Measurements from ENCODE around the gene MAIP1.

Gene MAIP1

GRCh38 chr2:199962203-199962602 lies 6.8 kb downstream of the MAIP1 start:
- TF ChIP-seq OSR1 (CRISPR knock-in tag; IDR thresholded peaks at IDR 0.05) (no peak), CSDC2 (CRISPR knock-in tag; IDR thresholded peaks at IDR 0.05) (no peak), GLIS3 (CRISPR knock-in tag; IDR thresholded peaks at IDR 0.05) (no peak), TSHZ2 (CRISPR knock-in tag; IDR thresholded peaks at IDR 0.05) (no peak), ZFP3 (CRISPR knock-in tag; IDR thresholded peaks at IDR 0.05) (no peak), POU6F1 (CRISPR knock-in tag; IDR thresholded peaks at IDR 0.05; ENCODE audit: borderline replicate concordance, low read depth) (no peak), ARNTL (CRISPR knock-in tag; IDR thresholded peaks at IDR 0.05; ENCODE audit: borderline replicate concordance, low read depth) (no peak), ESRRG (CRISPR knock-in tag; IDR thresholded peaks at IDR 0.05) (no peak), TCF4 (CRISPR knock-in tag; IDR thresholded peaks at IDR 0.05; ENCODE audit: borderline replicate concordance) (no peak), RARB (CRISPR knock-in tag; IDR thresholded peaks at IDR 0.05) (no peak), ZNF565 (CRISPR knock-in tag; conservative IDR thresholded peaks at IDR 0.05; ENCODE audit: low read depth) (no peak)
- TF ChIP-seq, protein P1, sequence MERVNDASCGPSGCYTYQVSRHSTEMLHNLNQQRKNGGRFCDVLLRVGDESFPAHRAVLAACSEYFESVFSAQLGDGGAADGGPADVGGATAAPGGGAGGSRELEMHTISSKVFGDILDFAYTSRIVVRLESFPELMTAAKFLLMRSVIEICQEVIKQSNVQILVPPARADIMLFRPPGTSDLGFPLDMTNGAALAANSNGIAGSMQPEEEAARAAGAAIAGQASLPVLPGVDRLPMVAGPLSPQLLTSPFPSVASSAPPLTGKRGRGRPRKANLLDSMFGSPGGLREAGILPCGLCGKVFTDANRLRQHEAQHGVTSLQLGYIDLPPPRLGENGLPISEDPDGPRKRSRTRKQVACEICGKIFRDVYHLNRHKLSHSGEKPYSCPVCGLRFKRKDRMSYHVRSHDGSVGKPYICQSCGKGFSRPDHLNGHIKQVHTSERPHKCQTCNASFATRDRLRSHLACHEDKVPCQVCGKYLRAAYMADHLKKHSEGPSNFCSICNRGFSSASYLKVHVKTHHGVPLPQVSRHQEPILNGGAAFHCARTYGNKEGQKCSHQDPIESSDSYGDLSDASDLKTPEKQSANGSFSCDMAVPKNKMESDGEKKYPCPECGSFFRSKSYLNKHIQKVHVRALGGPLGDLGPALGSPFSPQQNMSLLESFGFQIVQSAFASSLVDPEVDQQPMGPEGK (CRISPR knock-in tag; IDR thresholded peaks at IDR 0.05; ENCODE audit: borderline replicate concordance) = no peak
- TF ChIP-seq, protein P2, sequence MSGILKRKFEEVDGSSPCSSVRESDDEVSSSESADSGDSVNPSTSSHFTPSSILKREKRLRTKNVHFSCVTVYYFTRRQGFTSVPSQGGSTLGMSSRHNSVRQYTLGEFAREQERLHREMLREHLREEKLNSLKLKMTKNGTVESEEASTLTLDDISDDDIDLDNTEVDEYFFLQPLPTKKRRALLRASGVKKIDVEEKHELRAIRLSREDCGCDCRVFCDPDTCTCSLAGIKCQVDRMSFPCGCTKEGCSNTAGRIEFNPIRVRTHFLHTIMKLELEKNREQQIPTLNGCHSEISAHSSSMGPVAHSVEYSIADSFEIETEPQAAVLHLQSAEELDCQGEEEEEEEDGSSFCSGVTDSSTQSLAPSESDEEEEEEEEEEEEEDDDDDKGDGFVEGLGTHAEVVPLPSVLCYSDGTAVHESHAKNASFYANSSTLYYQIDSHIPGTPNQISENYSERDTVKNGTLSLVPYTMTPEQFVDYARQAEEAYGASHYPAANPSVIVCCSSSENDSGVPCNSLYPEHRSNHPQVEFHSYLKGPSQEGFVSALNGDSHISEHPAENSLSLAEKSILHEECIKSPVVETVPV (CRISPR knock-in tag; IDR thresholded peaks at IDR 0.05) = no peak
- ATAC-seq = no peak

DNA sequence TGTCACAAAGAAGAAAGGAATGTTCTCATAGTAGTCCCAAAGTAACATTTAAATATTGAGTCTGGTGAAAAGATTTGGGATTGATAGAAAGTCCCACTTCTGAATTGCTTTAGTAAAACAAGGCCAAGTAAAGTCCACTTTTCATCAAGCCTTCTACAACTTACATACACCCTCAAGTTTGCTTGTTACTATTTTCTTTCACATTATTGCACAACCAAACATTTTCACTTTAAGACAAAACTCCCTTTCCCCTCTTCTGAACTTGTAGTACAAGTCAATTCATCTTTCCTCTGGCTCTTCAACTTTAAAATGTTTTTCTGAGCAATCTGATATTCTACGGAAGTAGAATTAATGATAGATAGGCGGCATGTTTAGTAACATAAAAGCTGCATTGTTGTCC lies 11.0 kb downstream of the MAIP1 start:
- TF ChIP-seq TSHZ2 (CRISPR knock-in tag; IDR thresholded peaks at IDR 0.05) = no peak
- no peak for TF ChIP-seq GLIS3 (CRISPR knock-in tag; IDR thresholded peaks at IDR 0.05)
- TF ChIP-seq, protein P3, sequence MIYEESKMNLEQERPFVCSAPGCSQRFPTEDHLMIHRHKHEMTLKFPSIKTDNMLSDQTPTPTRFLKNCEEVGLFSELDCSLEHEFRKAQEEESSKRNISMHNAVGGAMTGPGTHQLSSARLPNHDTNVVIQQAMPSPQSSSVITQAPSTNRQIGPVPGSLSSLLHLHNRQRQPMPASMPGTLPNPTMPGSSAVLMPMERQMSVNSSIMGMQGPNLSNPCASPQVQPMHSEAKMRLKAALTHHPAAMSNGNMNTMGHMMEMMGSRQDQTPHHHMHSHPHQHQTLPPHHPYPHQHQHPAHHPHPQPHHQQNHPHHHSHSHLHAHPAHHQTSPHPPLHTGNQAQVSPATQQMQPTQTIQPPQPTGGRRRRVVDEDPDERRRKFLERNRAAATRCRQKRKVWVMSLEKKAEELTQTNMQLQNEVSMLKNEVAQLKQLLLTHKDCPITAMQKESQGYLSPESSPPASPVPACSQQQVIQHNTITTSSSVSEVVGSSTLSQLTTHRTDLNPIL (CRISPR knock-in tag; IDR thresholded peaks at IDR 0.05; ENCODE audit: low read depth) = no peak
- TF ChIP-seq ZNF8 (CRISPR knock-in tag; IDR thresholded peaks at IDR 0.05) = no peak
- no peak for TF ChIP-seq SNAI2 (CRISPR knock-in tag; IDR thresholded peaks at IDR 0.05)
- no peak for TF ChIP-seq PPARA (CRISPR knock-in tag; IDR thresholded peaks at IDR 0.05; ENCODE audit: borderline replicate concordance)
- ATAC-seq = no peak

DNA sequence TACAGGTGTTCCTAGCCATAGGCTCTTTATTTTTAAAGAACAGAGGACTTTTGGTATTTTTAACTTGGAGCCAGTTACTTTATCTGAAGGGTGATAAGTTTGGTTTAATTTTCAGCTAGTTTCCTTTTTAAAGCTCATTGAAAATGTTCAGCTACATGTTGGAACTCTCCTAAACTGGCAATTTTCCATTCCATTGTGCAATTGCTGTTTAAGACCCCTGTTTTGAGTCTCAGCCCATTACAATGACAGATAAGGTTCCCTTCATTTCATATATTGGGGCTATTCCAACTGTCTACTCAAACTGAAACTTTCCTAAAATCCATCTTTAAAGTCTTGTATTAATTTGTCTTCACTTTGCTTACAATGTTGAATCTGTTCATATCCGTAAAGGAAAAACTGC lies 11.6 kb downstream of the MAIP1 start:
- no peak for TF ChIP-seq ZFP30 (CRISPR knock-in tag; IDR thresholded peaks at IDR 0.05)
- no peak for TF ChIP-seq ESRRG (CRISPR knock-in tag; IDR thresholded peaks at IDR 0.05)
- TF ChIP-seq GLIS3 (CRISPR knock-in tag; IDR thresholded peaks at IDR 0.05) = no peak
- no peak for TF ChIP-seq SNAI2 (CRISPR knock-in tag; IDR thresholded peaks at IDR 0.05)
- ATAC-seq = no peak
